Left kidney (tissue), 2 donors: ENCODE measurements around the gene APP. TPM values are rescaled to one million over a fixed set of nuclear protein-coding genes. Genes with fewer than 3 reads are reported as not detected.

ENCODE experiments used
- DNase-seq: peaks from one replicate; pipeline ENCODE4 v3.0.0-alpha.2; 2013
- polyA plus RNA-seq: library from polyadenylated mRNA; unstranded; fragments of 120-200 nt; gene quantifications from one replicate; pipeline ENCODE4 v1.2.1, GENCODE V29; 2013; ENCODE audit not compliant: insufficient read length

Gene APP
- polyA plus RNA-seq, 1 donor = 818 TPM

DNA sequence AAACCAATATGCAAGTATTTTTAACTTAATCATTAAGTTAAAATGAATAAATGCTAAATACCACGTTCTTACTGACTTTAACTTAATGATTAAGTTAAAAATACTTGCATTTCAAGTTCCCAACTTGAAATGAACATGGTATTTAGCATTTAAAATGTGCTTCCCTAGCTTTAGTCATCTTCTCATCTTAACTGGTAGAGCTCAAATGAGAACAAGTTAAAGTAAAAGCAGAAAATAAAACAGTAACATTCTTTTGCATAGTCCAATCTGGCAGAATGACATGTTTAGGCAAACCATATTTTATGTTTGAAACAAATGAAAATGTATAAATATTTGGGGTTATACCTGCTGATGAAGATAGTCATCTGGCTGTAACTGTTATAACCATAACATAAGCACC is 186.0 kb downstream of the APP start:
- no peak for DNase-seq

DNA sequence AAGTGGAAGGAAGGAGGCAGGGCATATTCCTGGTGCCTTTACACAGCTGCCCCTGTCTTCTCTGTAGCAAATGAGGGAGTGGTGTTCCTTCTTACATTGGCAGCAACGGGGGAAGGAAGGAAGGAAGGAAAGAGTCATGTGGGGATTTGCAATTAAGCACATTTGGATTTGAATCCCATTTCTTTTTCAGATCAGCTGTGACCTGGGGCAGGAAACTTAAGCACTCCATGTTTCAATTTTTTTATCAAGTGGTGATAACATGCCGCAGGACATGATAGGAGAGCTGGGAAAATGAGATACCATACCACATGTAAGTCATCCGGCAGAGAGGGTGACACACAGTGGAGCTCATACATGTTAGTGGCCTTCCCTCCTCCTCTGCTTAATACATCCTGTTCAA is 186.8 kb downstream of the APP start:
- no peak for DNase-seq

- DNase-seq = no peak
Measured at GRCh38 chr21:25980710-25981109, 189.9 kb downstream of the APP start.

DNA sequence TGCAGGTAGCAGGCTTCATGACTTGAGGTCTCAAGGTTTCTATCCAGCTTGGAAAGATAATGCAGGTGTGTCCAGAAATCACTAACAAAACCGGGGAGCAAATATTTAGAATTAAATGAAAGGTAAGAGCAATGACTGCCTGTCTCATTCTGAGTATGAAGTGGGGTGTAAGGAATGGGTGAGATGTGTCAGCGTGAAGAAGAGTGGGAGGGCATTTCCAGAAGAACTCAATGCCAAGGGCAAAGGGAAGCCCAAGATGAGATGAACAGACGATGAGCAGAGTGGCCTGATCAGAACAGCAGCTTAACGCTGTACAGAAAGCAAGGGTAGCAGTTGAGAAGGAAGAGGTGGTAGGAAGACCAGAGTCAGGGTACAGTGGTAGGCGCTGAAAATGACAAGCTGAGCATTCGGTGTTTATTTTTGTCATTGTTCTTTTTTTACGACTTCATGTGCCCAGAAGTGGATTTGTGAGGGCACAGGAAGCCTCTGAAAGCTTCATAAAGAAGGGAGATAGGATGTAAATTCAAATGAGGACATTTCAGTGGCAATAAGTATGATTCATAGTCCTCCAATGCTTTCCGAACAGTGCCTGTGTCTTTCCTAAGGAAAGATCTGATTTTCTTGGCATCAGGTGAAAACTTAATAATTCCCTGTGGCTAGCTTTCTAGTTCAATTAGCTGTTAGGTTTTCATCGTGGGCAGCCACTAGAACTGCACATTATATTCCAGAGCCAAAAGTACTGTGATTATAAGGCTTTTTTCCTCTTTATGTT is 190.5 kb downstream of the APP start:
- no peak for DNase-seq

DNA sequence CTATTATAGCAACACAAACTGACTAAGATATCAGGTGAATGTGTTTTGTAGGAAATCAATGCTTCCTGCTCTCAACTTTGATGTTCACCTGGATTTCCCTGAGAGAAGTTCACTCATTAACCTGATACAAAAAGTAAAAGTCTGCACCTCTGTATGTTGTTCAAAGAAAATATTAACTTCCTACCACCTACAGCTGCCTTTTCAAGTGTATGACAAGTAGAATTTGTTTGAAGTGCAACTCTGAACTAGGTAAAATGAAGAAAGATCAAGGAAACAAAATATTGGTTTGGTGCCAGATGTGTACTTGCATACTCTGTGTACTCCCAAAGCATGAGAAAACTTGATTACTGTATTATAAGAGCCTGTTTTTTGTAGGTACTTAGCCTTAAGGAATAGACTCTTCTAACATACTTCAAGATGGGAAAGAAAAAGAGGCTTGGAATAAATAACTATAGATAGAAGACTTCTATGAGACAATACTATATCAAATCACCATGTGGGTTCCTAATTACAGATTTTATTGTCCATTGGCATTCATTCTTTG is 193.4 kb downstream of the APP start:
- DNase-seq = no peak

DNA sequence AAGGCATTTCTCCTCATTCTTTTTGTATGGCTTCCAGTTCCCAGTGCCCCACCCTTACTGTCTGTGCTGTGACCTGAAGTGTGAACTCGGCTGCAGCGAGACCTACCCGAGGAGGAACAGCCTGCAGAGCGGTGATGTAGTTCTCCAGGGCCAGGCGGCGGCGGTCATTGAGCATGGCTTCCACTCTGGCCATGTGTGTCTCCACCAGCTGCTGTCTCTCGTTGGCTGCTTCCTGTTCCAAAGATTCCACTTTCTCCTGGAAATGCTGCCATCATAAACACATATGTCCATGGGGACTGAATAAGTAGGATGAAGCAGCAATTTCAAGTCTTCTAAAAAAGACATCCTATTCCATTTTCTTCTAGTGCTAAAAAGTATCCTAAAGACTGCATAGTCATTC is 195.6 kb downstream of the APP start:
- no peak for DNase-seq

DNA sequence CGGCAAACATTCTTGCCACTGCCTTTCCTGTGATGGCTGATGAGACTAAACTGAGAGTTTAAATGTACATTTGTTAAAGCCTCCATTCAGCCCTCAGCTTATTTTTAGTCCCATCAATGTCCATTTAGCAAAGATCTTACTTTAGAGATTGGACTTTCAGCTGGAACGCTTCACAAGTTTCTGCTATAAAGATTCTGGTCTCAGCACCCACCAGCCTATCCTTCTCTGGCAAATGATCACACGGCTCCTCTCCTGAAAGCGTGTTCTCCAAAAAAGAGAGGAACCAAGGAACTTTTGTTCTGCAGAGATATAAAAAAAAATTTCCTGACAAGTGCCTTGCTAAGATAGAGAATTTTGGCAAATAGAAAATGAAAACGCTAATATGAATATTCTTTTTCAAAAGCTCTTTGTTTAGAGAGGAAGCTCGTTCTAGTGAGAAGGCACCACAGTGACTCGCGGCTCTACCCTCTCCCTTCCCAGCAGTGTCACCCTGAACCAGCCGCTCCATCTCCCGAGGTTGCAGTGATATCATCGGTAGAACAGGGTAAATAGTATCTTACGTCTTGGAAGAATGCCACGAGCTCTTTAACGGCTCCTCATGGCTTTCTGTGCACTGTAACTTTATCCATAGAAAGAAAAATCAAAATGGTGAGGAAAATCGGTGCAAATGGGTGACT is 200.2 kb downstream of the APP start:
- DNase-seq = no peak

DNA sequence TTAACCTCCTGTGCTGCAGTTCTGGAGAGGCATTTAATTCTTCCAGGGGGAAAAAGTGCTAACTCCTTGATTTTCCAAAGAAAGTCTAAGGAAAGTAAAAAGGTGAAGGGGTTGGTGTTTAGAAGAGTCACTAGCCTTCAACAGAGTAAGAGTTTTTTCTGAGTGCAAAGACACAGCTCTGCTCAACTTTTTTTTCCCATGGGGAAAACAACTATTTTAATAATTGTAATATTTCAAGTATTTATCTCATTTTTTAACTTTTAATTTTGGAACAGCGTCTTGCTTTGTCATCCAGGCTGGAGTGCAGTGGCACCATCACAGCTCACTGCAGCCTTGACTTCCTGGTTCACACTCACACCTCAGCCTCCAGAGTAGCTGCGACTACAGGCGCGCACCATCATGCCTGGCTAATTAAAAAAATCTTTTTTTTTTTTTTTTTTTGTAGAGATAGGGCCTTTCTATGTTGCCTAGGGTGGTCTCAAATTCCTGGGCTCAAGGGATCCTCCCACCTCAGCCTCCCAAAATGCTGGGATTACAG is 202.6 kb downstream of the APP start:
- DNase-seq = no peak

DNA sequence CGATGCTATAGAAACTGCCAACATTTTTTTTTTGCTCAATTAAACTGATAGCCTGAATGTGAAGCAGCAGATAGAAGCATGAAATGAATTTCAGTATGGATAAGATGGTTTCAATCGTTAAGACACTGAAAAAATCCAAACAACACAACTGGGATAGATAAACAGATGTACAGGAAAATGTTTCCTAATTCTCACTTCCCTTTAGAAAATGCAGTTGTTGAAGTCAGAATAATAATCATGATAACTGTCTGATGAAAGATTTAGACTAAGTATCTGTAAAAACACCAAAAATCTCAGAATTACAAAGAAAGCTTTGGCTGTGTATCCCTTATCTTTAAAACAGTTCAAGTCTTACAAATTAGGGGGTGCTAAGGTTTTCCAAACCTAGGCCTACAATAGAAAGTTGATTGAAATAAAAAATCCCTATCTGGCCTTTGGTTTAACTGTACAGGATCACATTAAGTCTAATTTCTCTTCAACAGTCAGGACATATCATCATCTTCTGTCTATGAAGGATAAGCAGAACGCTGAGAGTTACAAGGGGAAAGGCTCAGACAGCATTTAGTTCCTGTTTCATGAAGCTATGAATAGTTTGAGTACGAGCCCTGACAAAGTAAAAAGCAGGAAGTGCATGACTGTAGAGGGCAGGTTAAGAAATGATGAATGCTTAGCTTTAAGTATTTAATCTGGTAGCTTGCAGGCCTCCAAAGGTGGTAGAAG is 203.2 kb downstream of the APP start:
- no peak for DNase-seq

- no peak for DNase-seq
Measured at GRCh38 chr21:25965951-25966707, 204.4 kb downstream of the APP start.

DNA sequence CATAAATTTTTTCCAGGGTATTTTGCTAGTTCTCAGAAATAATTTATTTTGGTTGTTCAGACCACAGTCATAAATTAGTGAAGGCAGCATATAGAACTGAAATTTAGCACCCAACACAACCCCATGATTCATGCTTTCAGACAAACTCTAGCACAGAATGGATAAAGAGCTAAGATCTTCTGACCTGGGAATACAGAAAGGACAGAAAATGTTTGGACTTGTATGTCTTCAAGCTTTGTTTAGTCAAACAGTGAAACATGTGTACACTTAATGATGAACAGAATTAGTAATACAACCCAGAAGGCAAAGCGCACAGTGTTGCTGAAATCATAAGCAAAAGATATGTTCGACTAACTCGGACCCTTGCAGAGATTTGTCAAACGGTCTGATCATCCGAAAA is 205.6 kb downstream of the APP start:
- DNase-seq = no peak

DNA sequence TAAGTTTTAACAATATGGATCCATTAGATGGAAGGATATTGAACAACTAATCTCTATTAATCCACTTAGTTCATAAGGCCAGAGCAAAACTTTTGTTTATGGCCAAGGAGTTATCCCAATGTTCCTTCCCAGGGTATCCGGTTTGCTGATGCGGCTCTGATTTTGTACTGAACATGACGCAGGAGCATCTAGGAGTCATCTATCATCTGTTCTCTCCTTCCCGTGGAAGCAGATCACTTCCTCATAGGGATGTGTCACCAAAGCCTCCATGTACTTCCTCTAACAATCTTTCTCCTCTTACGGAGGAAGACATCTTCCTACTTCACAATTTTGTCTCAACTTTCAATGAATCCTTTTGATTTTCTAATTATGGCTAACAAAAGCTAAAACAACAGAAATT is 206.6 kb downstream of the APP start:
- DNase-seq = no peak

- no peak for DNase-seq
Measured at GRCh38 chr21:25963181-25963580, 207.4 kb downstream of the APP start.

- no peak for DNase-seq
Measured at GRCh38 chr21:25961042-25961441, 209.5 kb downstream of the APP start.

DNA sequence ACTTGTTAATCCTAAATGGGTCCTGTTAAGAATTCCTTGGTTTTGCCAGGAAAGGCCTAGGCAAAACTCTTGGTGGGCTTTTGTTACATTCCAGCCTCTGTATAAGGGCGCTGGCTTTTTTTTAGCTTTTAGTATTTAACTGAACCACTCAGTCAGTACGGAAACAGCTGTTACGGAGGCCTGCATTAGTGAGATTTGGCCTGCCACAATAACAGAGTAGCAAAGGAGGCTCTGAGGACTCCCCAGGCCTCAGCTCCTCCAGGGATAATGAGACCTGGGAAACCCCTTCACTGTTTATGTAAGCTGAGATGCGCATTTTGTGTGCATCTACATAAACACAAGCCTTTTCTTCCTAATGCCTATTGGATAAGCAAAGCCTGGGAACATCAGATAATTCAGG is 210.2 kb downstream of the APP start:
- DNase-seq = no peak

- DNase-seq = no peak
Measured at GRCh38 chr21:25959799-25960198, 210.8 kb downstream of the APP start.

- no peak for DNase-seq
Measured at GRCh38 chr21:25956993-25957714, 213.4 kb downstream of the APP start.

GRCh38 chr21:25955646-25956045 is 214.9 kb downstream of the APP start:
- no peak for DNase-seq

GRCh38 chr21:25953659-25954058 is 216.9 kb downstream of the APP start:
- no peak for DNase-seq

DNA sequence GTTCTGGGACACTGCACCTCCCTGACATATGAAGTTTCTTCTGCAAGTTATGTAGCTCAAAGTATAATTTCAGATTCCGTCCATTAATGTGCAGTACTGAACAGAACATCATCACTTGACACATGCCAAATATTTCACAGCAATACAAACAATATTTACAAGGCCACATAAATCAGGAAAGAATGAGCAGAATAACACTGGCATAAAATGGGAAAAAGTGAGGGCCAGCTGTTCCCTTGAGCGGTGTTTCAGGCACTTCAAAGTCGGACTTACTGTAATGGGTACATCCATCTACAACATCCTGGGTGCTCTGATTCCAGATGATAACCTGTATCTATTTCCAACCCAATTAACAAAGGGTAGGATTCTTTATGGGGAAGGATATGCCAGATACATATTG is 217.4 kb downstream of the APP start:
- no peak for DNase-seq

GRCh38 chr21:25952306-25952705 is 218.3 kb downstream of the APP start:
- DNase-seq = no peak
